Thoracic aorta (tissue), 2 donors: Measurements from ENCODE around the gene TMEM11. TPM values are rescaled to one million over a fixed set of nuclear protein-coding genes. Genes with fewer than 3 reads are reported as not detected.

Source experiments
- ATAC-seq: fragments of 150-250 bp; one replicate; pipeline ENCODE4 v1.8.0; 2017; ENCODE audit warnings: low read depth; ENCODE audit not compliant: insufficient number of reproducible peaks, low FRiP score
- DNase-seq: peaks from one replicate; pipeline ENCODE4 v3.0.0-alpha.2; 2020; ENCODE audit warnings: low spot score
- H3K27ac ChIP-seq, 2 donors: fragments of 200-600 bp; sonication (generic); 1 replicate in 1 of 2; 2 replicates in 1 of 2; pipeline ENCODE4 v1.5.1; 2016; ENCODE audit warnings: mild to moderate bottlenecking in 2 of 2, moderate library complexity in 2 of 2
- H3K27me3 ChIP-seq: fragments of 200-600 bp; sonication (generic); replicated peaks from 2 replicates; pipeline ENCODE4 v1.6.0; 2016; ENCODE audit warnings: mild to moderate bottlenecking; ENCODE audit not compliant: insufficient read depth
- H3K36me3 ChIP-seq: fragments of 200-600 bp; sonication (generic); one replicate; pipeline ENCODE4 v1.5.1; 2016
- H3K4me1 ChIP-seq, 2 donors: fragments of 200-600 bp; sonication (generic); 1 replicate in 1 of 2; 2 replicates in 1 of 2; pipeline versions ENCODE4 v1.5.1 to v1.6.0; 2016; ENCODE audit warnings: low read depth in 2 of 2, mild to moderate bottlenecking in 1 of 2; ENCODE audit not compliant: control insufficient read depth in 1 of 2
- H3K4me3 ChIP-seq: fragments of 200-600 bp; sonication (generic); 2 replicates; pipeline ENCODE4 v1.5.1; 2016; ENCODE audit warnings: mild to moderate bottlenecking
- H3K9me3 ChIP-seq: fragments of 200-600 bp; sonication (generic); 2 replicates; pipeline ENCODE4 v1.5.1; 2016
- CTCF ChIP-seq: fragments of 200-600 bp; sonication (generic); IDR thresholded peaks from one replicate; pipeline ENCODE4 v1.5.1; 2019; ENCODE audit warnings: antibody characterized with exemption
- total RNA-seq, 2 donors: library from RNA; depleted of rRNA; stranded (reverse); fragments of >200 nt; gene quantifications; one replicate each; pipeline versions ENCODE4 v1.1.0 to v1.2.3, GENCODE V29; 2016

TMEM11 gene
- total RNA-seq, 2 donors from 2014 or later = 16.2 to 18.7 TPM

DNA sequence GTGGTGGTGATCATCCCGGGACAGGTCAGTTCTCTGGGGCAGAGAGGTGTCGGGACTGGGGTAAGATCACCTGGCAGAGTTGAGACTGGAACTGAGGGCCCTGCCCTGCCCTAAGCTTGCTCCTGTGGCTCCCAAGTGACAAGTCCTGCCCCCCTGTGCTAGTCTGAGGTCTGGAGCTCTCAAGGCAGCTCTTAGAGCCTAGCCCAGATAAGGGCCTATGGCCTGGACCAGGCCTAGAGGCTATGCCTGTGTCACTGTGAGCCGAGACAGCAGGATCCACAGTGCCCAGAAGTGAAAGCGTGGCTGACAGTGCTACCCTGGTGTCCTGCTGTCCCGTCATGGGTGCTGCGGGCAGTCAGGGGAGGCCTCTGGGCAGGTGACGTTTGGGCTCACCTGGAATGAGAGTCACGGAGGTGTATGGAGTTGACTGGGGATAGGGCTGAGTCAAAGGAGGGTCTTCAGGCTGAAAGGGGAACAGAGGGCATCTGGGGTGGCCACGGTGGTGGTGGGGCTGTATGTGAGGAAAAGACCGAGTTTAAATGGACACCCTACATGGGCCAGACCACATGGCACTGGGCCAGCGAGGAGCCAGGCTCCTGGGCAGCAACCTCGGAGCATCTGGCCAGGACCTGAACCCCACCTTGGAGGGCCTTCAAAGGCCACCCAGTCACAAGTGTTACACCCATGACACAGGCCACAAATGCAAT lies 33.7 kb upstream of the TMEM11 start:
- H3K27ac ChIP-seq = no peak overlapping the region
- no peak for DNase-seq

GRCh38 chr17:21246698-21247097 lies 32.7 kb upstream of the TMEM11 start:
- H3K27ac ChIP-seq = no peak overlapping the region
- ATAC-seq = no peak
- no peaks in the 10 kb centered on the region for H3K27me3 ChIP-seq
- no peaks in the 10 kb centered on the region for H3K9me3 ChIP-seq
- H3K4me3 ChIP-seq = no peak overlapping the region
- peaks cover 13 to 27% of the 10 kb centered on the region in 2 donors for H3K4me1 ChIP-seq
- no peak for TF ChIP-seq CTCF
- no peaks in the 10 kb centered on the region for H3K36me3 ChIP-seq
- no peak for DNase-seq

More for the DNA sequence above, 33.7 kb upstream of the TMEM11 start:
- no peak for ATAC-seq
- H3K9me3 ChIP-seq = no peaks in the 10 kb centered on the region
- H3K27me3 ChIP-seq = no peaks in the 10 kb centered on the region
- no peaks in the 10 kb centered on the region for H3K36me3 ChIP-seq
- H3K4me3 ChIP-seq = no peak overlapping the region
- TF ChIP-seq CTCF = no peak
- peaks cover 20 to 36% of the 10 kb centered on the region in 2 donors for H3K4me1 ChIP-seq

- Histone ChIP-seq H3K36me3 (no peaks in the 10 kb centered on the region), H3K4me1 (peaks cover 7 to 17% of the 10 kb centered on the region in 2 donors), H3K27me3 (no peaks in the 10 kb centered on the region), H3K9me3 (no peaks in the 10 kb centered on the region), H3K27ac (no peak overlapping the region), H3K4me3 (no peak overlapping the region)
- TF ChIP-seq CTCF = no peak
- ATAC-seq (no peak), DNase-seq (no peak)
These were observed 31.7 kb upstream of the TMEM11 start for GRCh38 chr17:21245639-21246084.

DNA sequence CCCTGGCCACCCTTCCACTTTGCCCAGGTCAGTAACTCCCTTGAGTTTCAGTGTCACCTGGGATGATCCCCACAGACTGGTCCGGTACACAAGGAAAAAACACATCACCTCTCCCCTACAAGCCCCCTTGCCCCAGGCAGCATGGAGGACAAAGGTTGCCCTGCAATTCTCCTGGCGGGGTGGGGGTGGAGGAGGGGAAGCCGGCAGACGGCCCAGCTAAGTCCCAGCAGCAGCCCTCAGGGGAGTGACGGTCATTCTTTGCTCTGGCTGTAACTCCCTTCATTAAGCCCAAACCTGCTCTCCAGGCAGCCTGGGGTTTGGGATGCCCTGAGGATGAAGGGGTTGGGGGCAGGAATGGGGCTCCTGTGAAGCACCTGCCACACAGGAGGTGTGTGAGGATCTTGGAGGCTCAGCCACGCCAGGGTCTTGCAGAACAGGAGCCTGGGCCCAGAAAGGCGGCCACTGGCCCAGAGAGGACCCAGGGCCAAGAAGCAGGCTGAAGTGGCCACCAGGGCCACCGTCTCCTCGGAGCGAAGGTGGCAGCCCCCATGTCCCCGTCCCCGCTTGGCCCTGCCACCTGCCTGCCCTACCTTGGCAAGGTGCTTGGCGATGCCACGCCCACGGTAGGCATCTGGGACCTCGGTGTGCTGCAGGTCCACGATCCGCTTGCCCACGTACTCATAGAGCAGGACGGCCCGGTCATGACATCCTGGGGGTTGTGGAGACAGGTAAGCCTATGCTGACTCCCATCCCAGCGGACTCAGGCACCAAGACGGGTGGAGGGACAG lies 29.7 kb upstream of the TMEM11 start:
- Histone ChIP-seq H3K27me3 (no peaks in the 10 kb centered on the region), H3K27ac (no peak overlapping the region), H3K36me3 (no peaks in the 10 kb centered on the region), H3K4me1 (peaks cover 7 to 8% of the 10 kb centered on the region in 2 donors), H3K9me3 (no peaks in the 10 kb centered on the region), H3K4me3 (no peak overlapping the region)
- DNase-seq = no peak
- TF ChIP-seq CTCF = no peak
- ATAC-seq = no peak

DNA sequence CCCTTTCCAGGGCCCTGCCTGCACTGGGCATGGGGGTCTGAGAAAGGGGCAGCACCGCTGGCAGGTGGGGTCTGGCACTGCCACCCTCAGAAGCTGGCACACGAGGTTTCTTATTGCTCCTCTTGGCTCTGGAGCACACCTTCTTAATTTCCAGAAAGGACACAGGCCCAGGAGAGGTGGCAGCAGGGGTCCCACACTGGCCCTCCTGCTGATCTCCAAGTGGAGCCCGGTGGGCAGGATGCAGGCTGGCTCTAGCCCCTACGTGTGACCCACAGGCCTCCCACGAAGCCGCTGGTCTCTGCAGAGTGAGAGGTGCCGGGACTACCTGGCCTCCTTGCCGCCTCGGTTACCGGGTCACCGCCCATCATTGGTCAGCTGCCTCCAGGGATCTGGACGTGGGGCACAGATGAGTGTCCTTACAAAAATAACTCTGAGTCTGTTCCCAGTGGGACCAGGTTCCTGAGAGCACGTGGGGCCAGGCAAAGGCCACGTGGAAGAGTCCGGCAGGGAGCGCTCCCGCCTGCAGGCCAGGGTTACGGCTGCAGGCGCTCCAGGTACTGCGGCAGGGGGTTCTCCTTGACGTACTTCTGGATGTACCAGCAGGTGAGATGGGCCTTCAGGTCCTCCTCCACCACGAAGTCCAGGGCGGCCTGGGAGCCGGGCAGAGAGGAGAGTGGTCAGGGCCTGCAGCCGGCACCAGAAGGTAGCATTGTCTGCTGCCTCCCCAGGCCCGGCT lies 29.0 kb upstream of the TMEM11 start:
- Histone ChIP-seq H3K4me1 (peaks cover 7 to 8% of the 10 kb centered on the region in 2 donors), H3K27me3 (no peaks in the 10 kb centered on the region), H3K9me3 (no peaks in the 10 kb centered on the region), H3K27ac (no peak overlapping the region), H3K36me3 (no peaks in the 10 kb centered on the region), H3K4me3 (no peak overlapping the region)
- no peak for DNase-seq
- ATAC-seq = no peak
- no peak for TF ChIP-seq CTCF
